ENCODE data around the gene RIPK3.

The RIPK3 gene

DNA sequence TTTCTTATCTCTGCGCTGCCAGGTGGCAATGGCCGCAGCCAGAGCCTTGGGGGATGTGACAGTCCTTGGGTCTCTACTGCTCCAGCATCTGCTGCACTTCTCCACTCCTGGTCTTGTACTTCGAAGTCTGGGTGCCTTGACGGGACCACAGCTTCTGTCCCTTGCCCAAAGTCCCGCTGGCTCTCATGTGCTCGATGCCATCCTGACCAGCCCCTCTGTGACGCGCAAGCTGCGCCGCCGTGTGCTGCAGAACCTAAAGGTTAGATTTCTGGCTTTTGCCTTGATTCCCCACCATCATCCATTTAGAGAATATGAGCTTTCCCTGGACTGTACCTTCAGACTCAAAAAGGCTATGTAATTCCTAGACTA lies 35.8 kb downstream of the RIPK3 start:
- DNase-seq (ENCODE audit: low read depth in 3 of 3) = no peak

DNA sequence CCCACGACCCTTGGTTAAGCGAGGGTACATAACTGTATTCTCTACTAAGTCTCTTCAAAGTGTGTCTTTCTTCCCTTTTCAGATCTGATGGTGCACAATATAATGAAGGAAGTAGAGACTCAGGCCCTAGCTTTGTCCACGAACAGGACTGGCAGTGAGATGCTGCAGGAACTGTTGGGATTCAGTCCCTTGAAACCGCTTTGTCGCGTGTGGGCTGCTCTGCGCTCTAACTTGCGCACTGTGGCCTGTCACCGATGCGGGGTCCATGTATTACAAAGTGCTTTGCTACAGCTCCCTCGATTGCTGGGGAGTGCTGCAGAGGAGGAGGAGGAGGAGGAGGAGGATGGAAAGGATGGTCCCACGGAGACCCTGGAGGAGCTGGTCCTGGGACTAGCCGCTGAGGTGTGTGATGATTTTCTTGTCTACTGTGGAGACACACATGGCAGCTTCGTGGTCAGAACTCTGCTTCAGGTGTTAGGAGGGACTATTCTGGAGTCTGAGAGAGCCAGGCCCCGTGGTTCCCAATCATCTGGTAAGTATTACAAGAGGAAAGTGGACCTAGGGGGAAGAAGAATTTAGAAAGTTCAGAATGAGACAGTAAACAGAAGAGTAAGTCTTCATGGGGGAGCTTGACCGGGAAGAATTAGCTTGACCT lies 39.3 kb downstream of the RIPK3 start:
- no peak for DNase-seq (ENCODE audit: low read depth in 3 of 3)

DNA sequence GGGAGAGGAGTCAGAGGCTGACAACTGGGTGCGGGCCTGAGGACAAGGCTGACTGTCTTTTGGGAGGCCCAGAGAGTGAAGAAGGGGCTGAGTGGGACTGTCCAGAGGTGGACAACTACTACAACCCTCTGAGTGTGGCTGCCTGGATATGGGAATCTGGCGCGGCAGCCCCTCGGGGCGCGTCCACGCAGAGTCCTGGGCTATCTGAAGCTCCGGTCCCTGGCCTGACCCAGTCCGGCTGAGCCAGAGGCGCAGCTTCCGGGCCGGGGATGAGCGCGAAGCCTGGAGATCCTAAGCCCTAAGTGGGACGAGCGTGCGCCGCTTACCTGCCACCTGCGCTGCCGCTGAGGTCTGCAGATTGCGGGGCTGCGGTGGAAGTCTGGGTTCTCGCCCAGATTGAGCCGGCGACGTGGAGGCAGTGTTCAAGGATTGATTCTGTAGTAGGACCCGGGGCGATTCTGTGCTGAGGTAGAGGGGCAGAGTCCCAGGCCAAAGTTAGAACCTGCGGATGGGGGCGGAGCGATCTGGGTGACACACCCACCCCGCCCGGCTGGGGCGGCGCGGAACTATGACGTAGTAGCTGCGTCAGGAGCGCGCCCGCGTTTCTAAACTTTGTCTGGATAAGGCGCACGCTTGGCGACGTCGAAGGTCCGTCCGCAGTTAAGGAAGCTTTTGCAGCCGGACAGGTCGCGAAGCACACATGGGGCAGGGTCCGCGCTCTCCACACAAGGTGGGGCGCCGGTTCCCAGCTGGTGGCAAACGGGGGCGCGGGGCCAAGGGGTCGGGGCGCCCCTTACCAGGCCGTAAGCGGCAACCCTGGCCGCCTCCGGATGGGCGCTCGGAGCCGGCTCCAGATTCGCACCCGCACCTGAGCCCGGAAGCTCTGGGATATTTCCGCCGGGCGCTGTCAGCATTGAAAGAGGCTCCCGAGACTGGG lies 40.3 kb downstream of the RIPK3 start, which contains the start of the genes DHRS1 and NOP9:
Gene DHRS1 (minus strand): TSS at position 526 of the 937 bp plus-strand sequence. CDS start 674 bp downstream, outside the sequence.
Gene NOP9 (plus strand): TSS at position 596 of the 937 bp plus-strand sequence. CDS start 105 bp downstream, at position 701.
- DNase-seq (ENCODE audit: low read depth in 3 of 3) = peak; percentile 87 to 91 (median 89)

DNA sequence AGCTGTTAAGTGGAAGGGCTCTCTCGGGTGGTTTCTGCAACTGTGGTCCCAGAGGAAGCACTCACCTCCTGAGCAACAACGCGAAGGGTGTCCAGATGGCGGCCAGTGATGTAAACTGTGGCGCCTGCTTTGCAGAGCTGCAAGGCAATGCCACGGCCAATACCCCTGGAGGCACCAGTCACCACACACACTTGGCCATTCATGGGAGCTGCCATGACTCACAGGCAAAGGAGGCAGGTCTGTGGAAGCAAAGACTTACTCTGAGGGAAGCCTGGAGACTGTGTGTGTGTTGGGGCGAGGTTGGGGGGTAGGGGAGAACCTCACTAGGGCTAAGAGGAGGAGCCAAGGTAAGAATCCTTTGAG lies 40.9 kb downstream of the RIPK3 start:
- DNase-seq (ENCODE audit: low read depth in 3 of 3) = no peak

DNA sequence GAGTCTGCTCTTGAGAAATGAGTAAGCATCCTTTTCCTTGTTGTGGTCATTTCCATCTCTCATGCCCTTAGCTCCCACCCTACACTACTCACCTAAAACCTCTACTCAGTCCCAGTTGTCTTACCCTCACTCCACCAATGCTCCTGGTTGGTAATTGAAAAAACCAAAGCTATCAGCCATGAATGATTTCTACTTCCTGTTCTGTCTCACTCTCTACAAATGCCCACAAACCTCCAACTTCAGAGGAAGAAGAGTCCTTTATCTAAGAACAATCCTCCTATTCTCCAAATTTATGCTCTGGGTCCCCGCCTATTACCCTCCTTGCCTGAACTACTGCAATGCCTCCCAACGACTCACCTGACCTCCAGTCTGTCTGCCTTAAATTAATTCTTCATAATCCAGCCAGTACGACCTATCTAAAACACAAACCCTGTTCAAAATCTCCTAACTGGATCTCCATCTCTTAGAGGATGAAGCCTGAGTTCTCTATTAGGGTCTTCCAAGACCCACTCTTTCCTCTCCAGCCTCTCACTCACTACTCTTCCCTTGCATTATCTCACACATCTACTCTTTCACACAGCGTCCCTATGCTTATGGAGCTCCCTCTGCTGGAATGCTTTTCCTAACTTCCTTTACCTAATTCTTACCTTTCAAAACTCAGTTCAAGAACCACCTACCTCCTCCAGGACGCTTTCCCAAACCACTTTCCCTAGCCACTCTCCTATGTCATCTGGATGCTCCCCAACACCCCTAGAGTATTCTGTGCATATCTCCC lies 42.4 kb downstream of the RIPK3 start:
- DNase-seq (ENCODE audit: low read depth in 3 of 3) = no peak

DNA sequence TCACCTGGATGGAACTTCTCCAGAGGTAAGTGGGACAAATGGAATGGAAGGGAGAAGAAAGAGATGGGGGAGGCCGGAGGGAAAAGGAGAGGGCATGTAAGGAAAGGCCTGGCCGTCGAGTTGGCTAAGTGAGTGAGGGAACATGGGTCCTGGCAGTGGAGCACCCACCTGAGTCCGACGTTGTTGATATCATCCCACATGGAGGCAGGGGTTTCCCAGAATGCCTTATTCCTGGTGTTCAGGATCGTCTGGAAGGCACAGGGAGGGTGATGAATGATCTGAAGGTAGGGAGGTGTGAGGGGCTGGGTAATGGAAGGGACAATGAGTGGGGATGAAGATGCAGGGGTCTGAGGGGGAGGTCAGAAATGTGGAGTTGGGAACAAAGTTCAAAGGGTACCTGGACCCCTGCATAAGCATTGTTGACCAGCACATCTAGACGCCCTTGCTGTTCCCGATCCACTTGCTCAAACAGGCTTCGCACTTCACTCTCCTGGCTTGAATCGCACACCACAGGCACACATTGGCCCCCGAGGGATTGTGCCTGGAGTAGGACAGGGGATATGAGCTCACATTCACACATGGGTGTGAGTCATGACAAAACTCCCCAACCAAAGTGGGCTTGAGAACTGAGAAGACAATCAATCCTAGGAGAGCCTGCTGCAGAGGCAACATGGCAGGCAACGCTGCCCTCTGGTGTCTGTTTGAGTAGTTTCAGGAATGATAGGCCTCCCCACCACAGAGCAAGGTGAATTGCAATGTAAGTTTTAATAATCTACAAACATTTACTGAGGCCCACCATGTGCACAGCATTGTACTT lies 43.2 kb downstream of the RIPK3 start:
- peak; percentile 52 to 70 (median 69) for DNase-seq (ENCODE audit: low read depth in 3 of 3)

DNA sequence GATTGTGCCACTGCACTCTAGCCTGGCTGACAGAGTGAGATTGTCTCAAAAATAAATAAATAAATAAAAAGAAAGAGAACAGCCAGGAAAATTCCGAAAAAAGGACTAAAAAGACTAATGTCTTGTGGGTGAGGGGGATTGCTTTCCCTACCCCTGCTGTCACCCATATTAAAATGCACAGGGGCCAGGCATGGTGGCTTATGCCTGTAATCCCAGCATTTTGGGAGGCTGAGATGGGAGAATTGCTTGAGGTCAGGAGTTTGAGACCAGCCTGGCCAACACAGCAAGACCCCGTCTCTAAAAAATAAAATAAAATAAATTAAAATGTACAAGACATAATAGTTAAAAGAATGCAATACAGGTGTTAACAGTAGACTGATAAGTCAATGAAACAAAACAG lies 46.3 kb downstream of the RIPK3 start:
- no peak for DNase-seq (ENCODE audit: low read depth in 3 of 3)

DNA sequence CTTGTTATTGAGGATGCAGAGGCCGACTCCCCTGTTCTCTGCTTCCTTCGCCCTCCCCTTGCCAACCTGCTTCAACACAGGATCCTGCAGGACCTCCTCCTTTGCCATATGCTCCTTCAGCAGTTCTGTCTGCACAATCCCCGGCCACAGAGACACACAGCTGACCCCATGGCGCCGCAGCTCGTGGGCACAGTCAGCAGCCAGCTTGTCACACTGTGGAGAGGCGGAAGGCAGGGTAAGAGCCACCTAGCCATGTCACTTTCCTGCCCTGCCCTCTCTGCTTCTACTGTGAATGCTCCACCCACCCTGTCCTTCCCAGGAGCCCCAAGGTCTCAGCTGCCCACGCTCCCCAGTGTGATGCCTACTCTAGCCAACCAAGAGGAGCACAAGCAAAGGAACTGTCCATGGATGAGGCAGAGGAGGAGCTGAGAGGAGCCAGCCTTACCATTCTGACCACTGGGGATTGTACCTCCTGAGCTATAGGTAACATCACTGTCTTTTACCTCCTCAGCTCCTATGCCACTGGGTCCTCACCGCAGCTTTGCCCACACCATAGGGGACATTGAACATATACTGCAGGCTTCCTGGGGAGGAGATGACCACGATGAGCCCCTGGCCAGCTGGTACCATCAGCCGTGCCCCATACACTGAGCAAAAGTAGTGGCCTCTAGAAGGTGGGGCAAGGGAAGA lies 47.5 kb downstream of the RIPK3 start:
- no peak for DNase-seq (ENCODE audit: low read depth in 3 of 3)

DNA sequence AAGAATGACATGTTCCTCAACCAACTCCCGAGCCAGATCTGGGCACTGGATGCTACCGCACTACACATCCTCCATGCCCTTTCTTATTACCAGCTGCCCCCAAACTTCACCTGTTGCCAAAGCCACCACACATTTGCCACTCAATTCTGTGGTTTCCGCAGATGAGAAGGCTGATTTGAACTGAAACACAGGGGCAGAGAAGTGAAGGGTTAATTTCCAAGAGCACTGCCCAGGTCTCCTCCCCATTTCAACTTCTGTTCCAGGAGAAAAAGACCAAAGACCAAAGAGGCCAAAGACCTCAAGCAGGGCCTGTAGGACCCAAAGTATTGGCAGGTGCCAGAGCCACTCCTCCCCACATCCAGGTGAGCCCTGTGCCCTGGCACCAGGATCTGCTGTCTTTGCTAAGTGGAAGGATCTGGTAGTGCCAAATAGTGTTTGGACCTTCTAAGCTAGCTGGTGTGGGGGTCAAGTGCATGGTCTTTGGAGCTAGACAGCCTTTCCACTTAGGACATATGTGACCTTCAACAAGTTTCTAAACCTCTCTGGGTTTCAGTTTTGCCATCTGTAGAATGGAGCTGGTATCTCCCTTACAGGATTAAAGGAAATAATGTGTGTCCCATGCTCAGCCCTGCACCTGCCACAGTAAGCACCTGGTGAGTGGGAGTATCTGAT lies 48.2 kb downstream of the RIPK3 start:
- no peak for DNase-seq (ENCODE audit: low read depth in 3 of 3)

DNA sequence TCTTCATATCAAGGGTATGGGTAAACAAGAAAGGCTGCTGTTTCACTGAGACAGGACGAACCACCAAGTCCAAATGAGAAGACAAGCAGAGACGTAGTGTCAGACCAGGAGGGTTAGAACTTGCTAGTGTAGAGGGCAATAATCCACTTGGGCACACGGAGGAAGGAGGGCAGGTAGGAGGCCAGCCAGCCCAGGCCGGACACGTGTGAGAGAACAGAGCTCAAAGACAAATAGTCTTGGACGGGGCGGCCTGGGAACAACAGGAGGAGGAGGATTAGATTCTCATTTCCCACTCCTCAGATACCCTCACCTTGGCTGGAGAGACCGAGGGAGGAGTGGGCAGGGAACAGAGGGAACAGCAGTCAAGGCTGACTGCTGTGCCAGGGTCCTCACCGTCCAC lies 49.0 kb downstream of the RIPK3 start:
- DNase-seq (ENCODE audit: low read depth in 3 of 3) = no peak

DNA sequence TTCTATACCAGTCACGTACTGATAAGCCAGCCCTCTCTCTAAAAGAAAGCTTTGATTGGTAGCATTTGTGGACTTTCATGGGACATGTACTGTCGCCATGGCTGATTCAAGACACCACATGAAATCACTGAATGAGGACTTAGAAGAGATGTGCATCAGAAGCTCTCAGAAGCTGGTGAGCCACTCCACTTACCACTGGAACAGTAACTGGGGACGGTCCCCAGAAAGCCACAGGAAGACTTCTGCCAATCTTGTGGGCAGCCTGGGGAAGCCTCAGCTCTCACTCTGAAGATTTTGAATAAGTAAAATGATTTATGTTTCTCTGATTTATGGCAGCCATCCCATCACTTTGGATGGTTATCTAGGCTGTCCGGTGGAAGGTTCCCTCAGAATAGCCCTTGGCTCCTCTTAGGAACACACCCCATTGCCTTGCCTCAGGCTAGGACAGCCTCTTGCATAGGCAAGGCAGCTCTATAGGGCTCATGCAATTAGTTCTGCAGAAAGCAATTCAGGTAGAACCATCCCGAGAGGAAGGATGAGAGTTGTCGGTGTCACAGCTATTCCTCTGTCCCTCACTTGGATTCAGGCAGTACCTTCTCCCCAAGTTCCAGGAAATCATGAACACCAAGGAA lies 50.0 kb downstream of the RIPK3 start:
- peak in 1 of 3 experiments; percentile 71 for DNase-seq (ENCODE audit: low read depth in 3 of 3)

DNA sequence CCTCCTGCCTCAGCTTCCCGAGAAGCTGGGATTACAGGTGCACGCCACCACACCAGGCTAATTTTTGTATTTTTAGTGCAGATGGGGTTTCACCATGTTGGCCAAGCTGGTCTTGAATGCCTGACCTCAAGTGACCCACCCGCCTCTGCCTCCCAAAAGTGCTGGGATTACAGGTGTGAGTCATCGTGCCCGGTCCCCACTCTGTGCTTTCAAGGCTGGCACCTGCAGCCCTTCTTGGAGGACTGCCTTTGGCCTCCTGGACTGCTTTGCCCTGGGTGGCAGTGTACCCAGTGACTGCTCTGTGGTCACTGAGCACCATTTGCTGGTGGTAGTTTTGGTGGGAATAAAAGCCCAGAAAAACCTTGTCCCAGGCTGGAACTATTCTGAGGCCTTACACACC lies 52.8 kb downstream of the RIPK3 start:
- DNase-seq (ENCODE audit: low read depth in 3 of 3) = no peak
